Measurements from ENCODE around the gene NAA25. TPM values are rescaled to one million over a fixed set of nuclear protein-coding genes. Genes with fewer than 3 reads are reported as not detected.
"Not testable (repeated sequence)": the region's sequence is repeated elsewhere in the genome, so short reads cannot be mapped to it uniquely, and the experiment has no call there.

NAA25 gene
- total RNA-seq, 6 experiments from 2014 or later = 9.7 to 11.8 (median 10.8) TPM

GRCh38 chr12:112005419-112006395 is 102.9 kb downstream of the NAA25 start:
- Histone ChIP-seq H3K4me3 (no peak overlapping the region), H3K27ac (no peak overlapping the region), H3K27me3 (no peaks in the 10 kb centered on the region), H3K9me3 (no peaks in the 10 kb centered on the region), H3K36me3 (no peaks in the 10 kb centered on the region), H3K4me1 (peaks cover 0 to 26% (median 0%) of the 10 kb centered on the region in 4 donors)
- ATAC-seq (peak; percentile 63 to 86 (median 75)), DNase-seq (no peak)
- WGBS (ENCODE audit: insufficient coverage, low coverage, low lambda C conversion rate, missing lambda C conversion rate) = 81% methylated on average over 6 of the region's 6 CpGs
- intact Hi-C loops (cut with DNase I) = no loop called here
- TF ChIP-seq, protein P1, sequence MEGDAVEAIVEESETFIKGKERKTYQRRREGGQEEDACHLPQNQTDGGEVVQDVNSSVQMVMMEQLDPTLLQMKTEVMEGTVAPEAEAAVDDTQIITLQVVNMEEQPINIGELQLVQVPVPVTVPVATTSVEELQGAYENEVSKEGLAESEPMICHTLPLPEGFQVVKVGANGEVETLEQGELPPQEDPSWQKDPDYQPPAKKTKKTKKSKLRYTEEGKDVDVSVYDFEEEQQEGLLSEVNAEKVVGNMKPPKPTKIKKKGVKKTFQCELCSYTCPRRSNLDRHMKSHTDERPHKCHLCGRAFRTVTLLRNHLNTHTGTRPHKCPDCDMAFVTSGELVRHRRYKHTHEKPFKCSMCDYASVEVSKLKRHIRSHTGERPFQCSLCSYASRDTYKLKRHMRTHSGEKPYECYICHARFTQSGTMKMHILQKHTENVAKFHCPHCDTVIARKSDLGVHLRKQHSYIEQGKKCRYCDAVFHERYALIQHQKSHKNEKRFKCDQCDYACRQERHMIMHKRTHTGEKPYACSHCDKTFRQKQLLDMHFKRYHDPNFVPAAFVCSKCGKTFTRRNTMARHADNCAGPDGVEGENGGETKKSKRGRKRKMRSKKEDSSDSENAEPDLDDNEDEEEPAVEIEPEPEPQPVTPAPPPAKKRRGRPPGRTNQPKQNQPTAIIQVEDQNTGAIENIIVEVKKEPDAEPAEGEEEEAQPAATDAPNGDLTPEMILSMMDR (IDR thresholded peaks at IDR 0.05) = no peak
- no peak for TF ChIP-seq POLR2A (IDR thresholded peaks at IDR 0.05)

DNA sequence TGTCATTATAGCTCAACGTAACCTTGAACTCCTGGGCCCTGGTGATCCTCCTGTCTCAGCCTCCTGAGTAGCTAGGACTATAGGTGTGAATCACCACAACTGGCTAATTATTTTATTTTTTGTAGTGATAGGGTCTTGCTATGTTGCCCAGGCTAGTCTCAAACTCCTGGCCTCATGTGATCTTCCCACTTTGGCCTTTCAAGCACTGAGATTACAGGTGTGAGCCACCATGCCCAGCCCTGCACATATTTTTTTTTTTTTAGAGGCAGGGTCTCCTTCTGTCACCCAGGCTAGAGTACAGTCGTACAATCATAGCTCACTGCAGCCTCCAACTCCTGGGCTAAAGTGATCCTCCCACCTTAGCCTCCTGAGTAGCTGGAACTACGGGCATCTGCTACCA is 104.5 kb downstream of the NAA25 start:
- ATAC-seq (no peak), DNase-seq (no peak)
- H3K4me1 ChIP-seq = peaks cover 0 to 26% (median 0%) of the 10 kb centered on the region in 4 donors

GRCh38 chr12:112001576-112001975 is 107.0 kb downstream of the NAA25 start:
- H3K27ac ChIP-seq = peak overlapping the region in 1 of 3 donors; percentile 27
- no peaks in the 10 kb centered on the region for H3K9me3 ChIP-seq
- no peaks in the 10 kb centered on the region for H3K27me3 ChIP-seq
- DNase-seq (no peak), ATAC-seq (peak in 1 of 4 donors; percentile 33)
- no peaks in the 10 kb centered on the region for H3K36me3 ChIP-seq
- peaks cover 0 to 33% (median 3%) of the 10 kb centered on the region in 4 donors for H3K4me1 ChIP-seq
- intact Hi-C loops (cut with DNase I) = no loop called here
- TF ChIP-seq POLR2A (IDR thresholded peaks at IDR 0.05) = no peak
- TF ChIP-seq, protein P1 (IDR thresholded peaks at IDR 0.05) = no peak
- H3K4me3 ChIP-seq = no peak overlapping the region

More for the DNA sequence above, 104.5 kb downstream of the NAA25 start:
- Histone ChIP-seq H3K4me3 (no peak overlapping the region), H3K27me3 (no peaks in the 10 kb centered on the region), H3K9me3 (no peaks in the 10 kb centered on the region), H3K36me3 (no peaks in the 10 kb centered on the region), H3K27ac (no peak overlapping the region)
- intact Hi-C loops (cut with DNase I) = no loop called here
- 100% methylated on average over 3 of the region's 3 CpGs for WGBS (ENCODE audit: insufficient coverage, low coverage, low lambda C conversion rate, missing lambda C conversion rate)
- no peak for TF ChIP-seq POLR2A (IDR thresholded peaks at IDR 0.05)
- TF ChIP-seq, protein P1 (IDR thresholded peaks at IDR 0.05) = no peak

DNA sequence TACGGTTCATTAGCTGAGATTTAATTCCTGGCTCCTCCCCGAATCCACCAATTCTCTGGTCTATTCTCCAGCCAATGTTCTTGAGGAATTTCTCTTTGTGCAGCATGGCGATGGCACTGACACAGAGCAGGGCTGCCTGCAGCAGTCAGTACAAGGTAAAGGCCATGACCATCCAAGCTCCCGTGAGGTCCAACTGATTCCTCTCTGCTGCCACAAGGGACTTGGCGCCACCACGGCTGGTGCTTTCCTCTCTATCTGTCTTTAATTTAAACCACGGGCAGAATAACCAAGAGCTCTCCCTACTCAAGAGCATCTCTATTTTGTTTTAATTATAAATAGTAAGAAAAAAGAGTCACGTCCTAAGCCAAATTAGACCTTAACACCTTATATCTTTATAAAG is 107.8 kb downstream of the NAA25 start:
- peaks cover 0 to 28% (median 3%) of the 10 kb centered on the region in 4 donors for H3K4me1 ChIP-seq
- H3K27ac ChIP-seq = no peak overlapping the region
- 97% methylated on average over 6 of the region's 8 CpGs for WGBS (ENCODE audit: insufficient coverage, low coverage, low lambda C conversion rate, missing lambda C conversion rate)
- no peak overlapping the region for H3K4me3 ChIP-seq
- no peak for DNase-seq
- intact Hi-C loops (cut with DNase I) = no loop called here
- ATAC-seq = no peak
- no peaks in the 10 kb centered on the region for H3K27me3 ChIP-seq
- no peaks in the 10 kb centered on the region for H3K36me3 ChIP-seq
- TF ChIP-seq POLR2A (IDR thresholded peaks at IDR 0.05) = no peak
- no peaks in the 10 kb centered on the region for H3K9me3 ChIP-seq

DNA sequence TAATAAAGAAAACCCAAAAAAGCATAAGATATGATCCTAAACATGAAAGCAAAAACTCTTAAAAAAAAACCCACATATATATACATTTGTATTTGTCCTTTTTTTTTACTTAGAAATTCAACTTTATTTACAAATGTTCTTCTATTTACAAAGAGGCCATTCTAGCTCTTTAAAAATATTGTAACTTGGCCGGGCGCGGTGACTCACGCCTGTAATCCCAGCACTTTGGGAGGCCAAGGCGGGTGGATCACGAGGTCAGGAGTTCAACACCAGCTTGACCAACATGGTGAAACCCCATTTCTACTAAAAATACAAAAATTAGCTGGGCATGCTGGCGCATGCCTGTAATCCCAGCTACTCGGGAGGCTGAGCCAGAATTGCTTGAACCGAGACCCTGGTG is 109.5 kb downstream of the NAA25 start:
- H3K9me3 ChIP-seq; H3K27ac ChIP-seq; H3K4me3 ChIP-seq; ATAC-seq; H3K27me3 ChIP-seq; DNase-seq; intact Hi-C loops (cut with DNase I); H3K36me3 ChIP-seq: not testable (repeated sequence)
- 85% methylated on average over 9 of the region's 9 CpGs for WGBS (ENCODE audit: insufficient coverage, low coverage, low lambda C conversion rate, missing lambda C conversion rate)
- H3K4me1 ChIP-seq = peaks cover 0 to 24% (median 3%) of the 10 kb centered on the region in 4 donors

Measured in right lobe of liver (tissue), 6 donors.